AG04449 (cell line): ENCODE measurements around the gene MAP4K4.
"Not testable (repeated sequence)": the region's sequence is repeated elsewhere in the genome, so short reads cannot be mapped to it uniquely, and the experiment has no call there.

Experiments used
- CTCF ChIA-PET: fragments of 350-600 bp; formaldehyde crosslinking; extraction: SDS; loops from one replicate; lab custom pipeline; 2021; ENCODE audit warnings: antibody characterized with exemption; lab: Yijun Ruan, JAX
- POLR2A ChIA-PET: fragments of 400-600, 350-600 bp; formaldehyde crosslinking; extraction: SDS; loops from one replicate; lab custom pipeline; 2020; ENCODE audit warnings: antibody characterized with exemption, inconsistent platforms; lab: Yijun Ruan, JAX
- DNase-seq: peaks from one replicate; pipeline ENCODE4 v3.0.0-alpha.2; 2010; ENCODE audit warnings: low read depth, low spot score
- H3K4me3 ChIP-seq: 2 replicates; pipeline ENCODE4 v1.5.1; 2011; ENCODE audit warnings: low read depth, mild to moderate bottlenecking, control low read depth, low read length
- TF ChIP-seq, protein P1 (sequence below): IDR thresholded peaks from one replicate; pipeline ENCODE4 v1.5.1; 2011; ENCODE audit warnings: mild to moderate bottlenecking, moderate library complexity, low read length, control low read depth, inconsistent platforms; ENCODE audit not compliant: insufficient read depth; ENCODE audit errors: missing control alignments

MAP4K4 gene

GRCh38 chr2:101921953-101922325 is 224.4 kb downstream of the MAP4K4 start:
- no peak overlapping the region for H3K4me3 ChIP-seq
- DNase-seq: no peak
- ChIA-PET CTCF (interaction anchor here (1.3 kb wide), 1 partner anchor 319 kb away, joined by 4 read pairs; no protein-coding TSS in a partner anchor), POLR2A (no interaction called here)
- TF ChIP-seq, protein P1, sequence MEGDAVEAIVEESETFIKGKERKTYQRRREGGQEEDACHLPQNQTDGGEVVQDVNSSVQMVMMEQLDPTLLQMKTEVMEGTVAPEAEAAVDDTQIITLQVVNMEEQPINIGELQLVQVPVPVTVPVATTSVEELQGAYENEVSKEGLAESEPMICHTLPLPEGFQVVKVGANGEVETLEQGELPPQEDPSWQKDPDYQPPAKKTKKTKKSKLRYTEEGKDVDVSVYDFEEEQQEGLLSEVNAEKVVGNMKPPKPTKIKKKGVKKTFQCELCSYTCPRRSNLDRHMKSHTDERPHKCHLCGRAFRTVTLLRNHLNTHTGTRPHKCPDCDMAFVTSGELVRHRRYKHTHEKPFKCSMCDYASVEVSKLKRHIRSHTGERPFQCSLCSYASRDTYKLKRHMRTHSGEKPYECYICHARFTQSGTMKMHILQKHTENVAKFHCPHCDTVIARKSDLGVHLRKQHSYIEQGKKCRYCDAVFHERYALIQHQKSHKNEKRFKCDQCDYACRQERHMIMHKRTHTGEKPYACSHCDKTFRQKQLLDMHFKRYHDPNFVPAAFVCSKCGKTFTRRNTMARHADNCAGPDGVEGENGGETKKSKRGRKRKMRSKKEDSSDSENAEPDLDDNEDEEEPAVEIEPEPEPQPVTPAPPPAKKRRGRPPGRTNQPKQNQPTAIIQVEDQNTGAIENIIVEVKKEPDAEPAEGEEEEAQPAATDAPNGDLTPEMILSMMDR: no peak

GRCh38 chr2:101924311-101924710 is 226.8 kb downstream of the MAP4K4 start:
- CTCF ChIA-PET, POLR2A ChIA-PET, DNase-seq, H3K4me3 ChIP-seq: not testable (repeated sequence)

DNA sequence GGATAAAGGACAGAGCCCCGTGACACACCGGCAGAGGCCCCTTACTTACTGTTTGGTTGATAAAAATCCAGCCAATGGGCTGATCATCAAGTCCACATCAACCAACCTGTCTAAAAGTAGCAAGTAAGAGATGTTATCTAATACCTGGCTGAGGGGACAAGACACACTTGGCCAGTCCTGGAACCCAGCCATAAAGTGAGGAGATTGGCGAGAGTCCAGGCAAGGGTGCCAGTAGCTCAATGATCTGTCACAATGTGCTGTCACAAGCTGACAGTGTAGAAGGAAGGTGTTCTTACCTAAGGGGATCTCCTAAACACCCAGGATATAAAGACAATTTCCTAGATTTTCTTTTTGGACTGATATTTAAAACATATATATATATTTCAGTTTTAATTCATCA is 232.5 kb downstream of the MAP4K4 start:
- CTCF ChIA-PET: interaction anchor here (2.4 kb wide), 1 partner anchor 91 kb away, joined by 8 read pairs; no protein-coding TSS in a partner anchor
- H3K4me3 ChIP-seq: no peak overlapping the region
- TF ChIP-seq, protein P1: no peak
- POLR2A ChIA-PET: no interaction called here
- no peak for DNase-seq

DNA sequence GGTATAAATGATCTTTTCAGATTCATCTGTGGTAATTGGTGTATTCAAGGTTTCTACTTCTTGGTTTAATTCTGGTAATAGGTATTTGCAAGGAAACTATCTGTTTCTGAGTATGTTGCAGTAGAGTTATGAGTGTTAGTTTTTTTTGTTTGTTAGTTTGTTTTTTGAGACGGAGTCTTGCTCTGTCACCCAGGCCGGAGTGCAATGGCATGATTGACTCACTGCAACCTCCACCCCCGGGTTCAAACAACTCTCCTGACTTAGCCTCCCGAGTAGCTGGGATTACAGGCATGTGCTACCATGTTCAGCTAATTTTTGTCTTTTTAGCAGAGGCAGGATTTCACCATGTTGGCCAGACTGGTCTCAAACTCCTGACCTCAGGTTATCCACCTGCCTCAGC is 233.3 kb downstream of the MAP4K4 start:
- no peak for DNase-seq
- CTCF ChIA-PET: no interaction called here
- TF ChIP-seq, protein P1: no peak
- H3K4me3 ChIP-seq: no peak overlapping the region
- POLR2A ChIA-PET: no interaction called here

GRCh38 chr2:101931402-101931801 is 233.9 kb downstream of the MAP4K4 start:
- CTCF ChIA-PET: interaction anchor here (1.5 kb wide), 1 partner anchor 48 kb away, joined by 4 read pairs; no protein-coding TSS in a partner anchor
- DNase-seq: no peak
- H3K4me3 ChIP-seq: no peak overlapping the region
- TF ChIP-seq, protein P1: no peak
- POLR2A ChIA-PET: no interaction called here

GRCh38 chr2:101935764-101936163 is 238.3 kb downstream of the MAP4K4 start:
- CTCF ChIA-PET: interaction anchor here (1.5 kb wide), 1 partner anchor 52 kb away, joined by 3 read pairs; no protein-coding TSS in a partner anchor
- DNase-seq, POLR2A ChIA-PET, H3K4me3 ChIP-seq: not testable (repeated sequence)

GRCh38 chr2:101942851-101943250 is 245.3 kb downstream of the MAP4K4 start:
- TF ChIP-seq, protein P1: no peak
- ChIA-PET CTCF (no interaction called here), POLR2A (no interaction called here)
- DNase-seq: no peak
- no peak overlapping the region for H3K4me3 ChIP-seq
